Measurements from ENCODE around the gene BEND6.

DNA sequence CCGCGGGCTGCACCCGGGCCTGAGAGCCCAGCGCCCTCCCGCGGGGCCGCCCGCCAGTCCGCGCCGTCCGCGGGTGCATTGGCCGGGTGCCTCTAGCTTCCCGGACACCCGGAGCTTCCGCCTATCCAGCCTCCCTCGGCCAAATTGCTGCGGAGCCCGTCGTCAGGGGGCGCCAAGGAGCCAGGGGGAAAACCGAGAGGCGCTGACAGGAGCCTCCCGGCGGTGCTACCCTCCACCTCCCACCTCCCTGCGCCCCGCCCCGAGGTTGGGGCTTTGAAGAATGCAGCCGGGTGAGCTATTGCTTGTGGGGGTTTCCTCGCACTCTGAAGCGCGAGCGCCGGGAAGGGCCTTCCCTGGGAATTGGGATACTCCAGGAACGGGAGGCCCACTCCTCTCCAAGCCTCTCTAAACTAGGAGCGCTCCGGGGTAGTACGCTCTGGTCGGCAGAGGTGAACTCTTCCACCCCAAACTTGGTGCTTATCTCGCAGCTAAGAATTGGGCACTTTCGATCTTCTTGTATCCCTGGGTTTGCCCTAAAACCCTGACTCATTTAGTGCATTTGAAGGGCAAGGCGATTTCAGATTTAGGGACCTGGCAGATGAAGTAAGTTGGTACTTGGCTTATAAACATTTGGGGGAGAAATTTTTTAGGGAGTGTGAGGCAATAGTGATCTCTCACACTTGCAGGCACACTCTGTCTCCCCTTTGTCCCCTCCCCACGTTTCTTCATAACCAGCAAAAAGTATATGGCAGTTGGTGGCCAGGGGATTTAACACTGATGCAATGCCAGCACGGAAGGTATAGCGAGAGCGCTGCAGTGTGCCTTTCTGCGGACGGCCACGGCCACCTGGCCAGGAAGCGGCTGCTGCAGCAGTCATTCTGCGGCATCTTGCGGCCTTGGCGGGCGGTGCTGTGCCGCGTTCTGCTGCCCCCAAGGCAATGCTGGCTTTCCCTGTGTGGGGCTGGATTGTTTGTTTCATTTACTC lies 556 bp downstream of the BEND6 start:
- TF ChIP-seq, protein P1, sequence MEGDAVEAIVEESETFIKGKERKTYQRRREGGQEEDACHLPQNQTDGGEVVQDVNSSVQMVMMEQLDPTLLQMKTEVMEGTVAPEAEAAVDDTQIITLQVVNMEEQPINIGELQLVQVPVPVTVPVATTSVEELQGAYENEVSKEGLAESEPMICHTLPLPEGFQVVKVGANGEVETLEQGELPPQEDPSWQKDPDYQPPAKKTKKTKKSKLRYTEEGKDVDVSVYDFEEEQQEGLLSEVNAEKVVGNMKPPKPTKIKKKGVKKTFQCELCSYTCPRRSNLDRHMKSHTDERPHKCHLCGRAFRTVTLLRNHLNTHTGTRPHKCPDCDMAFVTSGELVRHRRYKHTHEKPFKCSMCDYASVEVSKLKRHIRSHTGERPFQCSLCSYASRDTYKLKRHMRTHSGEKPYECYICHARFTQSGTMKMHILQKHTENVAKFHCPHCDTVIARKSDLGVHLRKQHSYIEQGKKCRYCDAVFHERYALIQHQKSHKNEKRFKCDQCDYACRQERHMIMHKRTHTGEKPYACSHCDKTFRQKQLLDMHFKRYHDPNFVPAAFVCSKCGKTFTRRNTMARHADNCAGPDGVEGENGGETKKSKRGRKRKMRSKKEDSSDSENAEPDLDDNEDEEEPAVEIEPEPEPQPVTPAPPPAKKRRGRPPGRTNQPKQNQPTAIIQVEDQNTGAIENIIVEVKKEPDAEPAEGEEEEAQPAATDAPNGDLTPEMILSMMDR (IDR thresholded peaks at IDR 0.05), result peak; percentile 32
- TF ChIP-seq EZH2 (IDR thresholded peaks at IDR 0.05; ENCODE audit: borderline replicate concordance, insufficient read depth, low read depth, low read length, poor library complexity, severe bottlenecking), result no peak

Data from B cell (primary cell).